Fibroblast of lung (primary cell): Measurements from ENCODE around the gene TRAPPC2. TPM values are rescaled to one million over a fixed set of nuclear protein-coding genes. Genes with fewer than 3 reads are reported as not detected.

Experiments
- DNase-seq, 2 donors: peaks; one replicate each; pipeline versions ENCODE4 v3.0.0 to v3.0.0-alpha.2; 2010; ENCODE audit warnings: low read depth in 2 of 2
- H2AFZ ChIP-seq: 2 replicates; pipeline ENCODE4 v1.5.1; 2012; ENCODE audit warnings: low read length, control low read depth, inconsistent platforms
- H3K27ac ChIP-seq: 2 replicates; pipeline ENCODE4 v1.5.1; 2011; ENCODE audit warnings: low read length, control low read depth; ENCODE audit not compliant: insufficient read depth
- H3K27me3 ChIP-seq: 2 replicates; pipeline ENCODE4 v1.5.1; 2011; ENCODE audit warnings: mild to moderate bottlenecking, low read length; ENCODE audit not compliant: control insufficient read depth, insufficient read depth
- H3K36me3 ChIP-seq: 2 replicates; pipeline ENCODE4 v1.5.1; 2011; ENCODE audit warnings: low read length; ENCODE audit not compliant: control insufficient read depth, insufficient read depth
- H3K4me1 ChIP-seq: 2 replicates; pipeline ENCODE4 v1.5.1; 2011; ENCODE audit warnings: low read length; ENCODE audit not compliant: control insufficient read depth, insufficient read depth; ENCODE audit errors: extremely low read depth
- H3K4me2 ChIP-seq: 2 replicates; pipeline ENCODE4 v1.5.1; 2011; ENCODE audit warnings: low read length, control low read depth; ENCODE audit not compliant: insufficient read depth; ENCODE audit errors: extremely low read depth
- H3K4me3 ChIP-seq, 4 experiments: fragments of 200-600 bp in 1 of 4; sonication (generic) in 1 of 4; replicated peaks in 1 of 4; 2 replicates each; pipeline ENCODE4 v1.5.1; 2011 to 2016; ENCODE audit warnings: low read length in 4 of 4, low read depth in 3 of 4, mild to moderate bottlenecking in 3 of 4, control low read depth in 2 of 4, inconsistent platforms in 1 of 4, mixed read lengths in 1 of 4; ENCODE audit not compliant: insufficient read depth in 1 of 4; ENCODE audit errors: control extremely low read depth in 1 of 4
- H3K79me2 ChIP-seq: 2 replicates; pipeline ENCODE4 v1.5.1; 2012; ENCODE audit warnings: mild to moderate bottlenecking, low read length, inconsistent platforms; ENCODE audit not compliant: control insufficient read depth, insufficient read depth
- H3K9ac ChIP-seq: 2 replicates; pipeline ENCODE4 v1.5.1; 2011; ENCODE audit warnings: mild to moderate bottlenecking, low read length, control low read depth; ENCODE audit not compliant: insufficient read depth
- H3K9me3 ChIP-seq: 2 replicates; pipeline ENCODE4 v1.5.1; 2012; ENCODE audit warnings: low read depth, low read length; ENCODE audit not compliant: control insufficient read depth, insufficient read depth
- H4K20me1 ChIP-seq: 2 replicates; pipeline ENCODE4 v1.5.1; 2011; ENCODE audit warnings: low read length; ENCODE audit not compliant: control insufficient read depth, insufficient read depth; ENCODE audit errors: extremely low read depth
- CTCF ChIP-seq, 2 donors: IDR thresholded peaks in 1 of 2; conservative IDR thresholded peaks in 1 of 2; 1 replicate in 1 of 2; 2 replicates in 1 of 2; pipeline ENCODE4 v1.5.1; 2011 to 2012; ENCODE audit warnings: low read length in 2 of 2, control low read depth in 1 of 2, inconsistent platforms in 1 of 2, low read depth in 1 of 2, mild to moderate bottlenecking in 1 of 2
- EZH2 ChIP-seq: IDR thresholded peaks from 2 replicates; pipeline ENCODE4 v1.5.1; 2012; ENCODE audit warnings: low read length, control low read depth, mild to moderate bottlenecking; ENCODE audit errors: missing control alignments
- polyA plus RNA-seq, 2 donors: library from polyadenylated mRNA; depleted of rRNA in 1 of 2; stranded (reverse) in 1 of 2; unstranded in 1 of 2; fragments of >200 nt; gene quantifications; 2 replicates each; pipeline ENCODE4 v1.2.1, GENCODE V29; 2011 to 2012; ENCODE audit warnings: missing spikeins in 1 of 2
- total RNA-seq: library from RNA; depleted of rRNA; stranded (reverse); fragments of >200 nt; gene quantifications from 2 replicates; pipeline ENCODE4 v1.2.1, GENCODE V29; 2014

The TRAPPC2 gene
- total and polyA plus RNA-seq, 2 donors (not counting 1 experiment from before 2014, with no cell fraction given): 16.0 to 22.0 TPM

- Histone ChIP-seq H3K4me2 (no peak overlapping the region), H3K9me3 (no peaks in the 10 kb centered on the region), H3K27ac (no peak overlapping the region), H2AFZ (no peak overlapping the region), H3K4me3 (no peak overlapping the region), H3K9ac (no peak overlapping the region), H4K20me1 (no peaks in the 10 kb centered on the region), H3K27me3 (no peaks in the 10 kb centered on the region), H3K4me1 (no peaks in the 10 kb centered on the region), H3K36me3 (no peaks in the 10 kb centered on the region), H3K79me2 (no peaks in the 10 kb centered on the region)
- TF ChIP-seq CTCF (conservative IDR thresholded peaks at IDR 0.05 in 1 of 2, IDR thresholded peaks at IDR 0.05 in 1 of 2; ENCODE audit: low read depth in 1 of 2, low read length in 2 of 2): no peak
- no peak for TF ChIP-seq EZH2
- no peak for DNase-seq
Measured at GRCh38 chrX:13770013-13770535, 35.7 kb upstream of the TRAPPC2 start.

DNA sequence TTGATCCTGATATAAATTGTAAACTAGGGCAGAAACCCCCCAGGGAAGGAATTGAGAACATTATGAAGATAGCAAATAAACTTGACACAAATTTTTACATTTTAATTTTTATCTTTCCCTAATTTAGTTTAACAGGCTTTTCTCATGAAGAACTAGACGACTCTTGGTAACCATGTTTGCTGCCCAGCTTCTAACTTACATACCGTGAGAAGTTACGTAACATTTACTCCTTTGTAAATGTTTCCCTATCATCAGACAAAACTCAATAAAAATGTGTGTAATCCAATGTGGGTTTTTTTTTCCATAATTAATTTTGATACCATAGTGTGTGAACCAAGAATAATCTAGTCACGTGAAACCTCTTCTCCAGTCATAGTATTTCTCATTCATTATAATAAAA lies 34.5 kb upstream of the TRAPPC2 start:
- Histone ChIP-seq H3K27me3 (no peaks in the 10 kb centered on the region), H2AFZ (no peak overlapping the region), H3K27ac (no peak overlapping the region), H3K36me3 (no peaks in the 10 kb centered on the region), H3K4me1 (no peaks in the 10 kb centered on the region), H3K9me3 (no peaks in the 10 kb centered on the region), H4K20me1 (no peaks in the 10 kb centered on the region), H3K4me2 (no peak overlapping the region), H3K4me3 (no peak overlapping the region), H3K9ac (no peak overlapping the region), H3K79me2 (no peaks in the 10 kb centered on the region)
- DNase-seq: no peak
- no peak for TF ChIP-seq CTCF (conservative IDR thresholded peaks at IDR 0.05 in 1 of 2, IDR thresholded peaks at IDR 0.05 in 1 of 2; ENCODE audit: low read depth in 1 of 2, low read length in 2 of 2)
- TF ChIP-seq EZH2: no peak

DNA sequence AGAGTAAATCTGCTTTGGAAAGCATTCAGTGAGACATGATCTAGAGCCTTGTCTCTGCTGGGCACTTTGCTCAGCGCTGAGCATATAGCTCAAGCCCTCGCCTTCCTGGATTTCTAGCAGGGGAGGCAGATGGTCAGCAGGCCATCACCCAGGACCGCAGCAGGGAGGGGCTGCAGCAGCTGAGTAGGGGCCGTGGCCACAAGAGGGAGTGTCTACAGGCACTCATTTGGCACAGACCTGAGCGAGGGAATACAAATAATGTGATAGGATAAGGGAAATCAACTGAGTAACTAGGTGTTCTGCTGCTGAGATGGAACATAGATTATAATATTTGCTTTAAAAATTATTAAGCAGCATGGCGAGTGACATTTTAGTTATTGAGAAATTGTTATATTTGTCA lies 30.3 kb upstream of the TRAPPC2 start:
- Histone ChIP-seq H3K27ac (no peak overlapping the region), H3K79me2 (no peaks in the 10 kb centered on the region), H3K4me1 (no peaks in the 10 kb centered on the region), H3K36me3 (no peaks in the 10 kb centered on the region), H3K4me3 (no peak overlapping the region), H4K20me1 (no peaks in the 10 kb centered on the region), H3K4me2 (no peak overlapping the region), H2AFZ (no peak overlapping the region), H3K9ac (no peak overlapping the region), H3K9me3 (no peaks in the 10 kb centered on the region), H3K27me3 (no peaks in the 10 kb centered on the region)
- peak in 1 of 2 donors; percentile 33 for TF ChIP-seq CTCF (conservative IDR thresholded peaks at IDR 0.05 in 1 of 2, IDR thresholded peaks at IDR 0.05 in 1 of 2; ENCODE audit: low read depth in 1 of 2, low read length in 2 of 2)
- no peak for TF ChIP-seq EZH2
- DNase-seq: peak; percentile 8 to 23
